Endothelial cell of umbilical vein (primary cell): ENCODE data around the gene SEMA3A. TPM values are rescaled to one million over a fixed set of nuclear protein-coding genes. Genes with fewer than 3 reads are reported as not detected.

Experiments used
- BruUV-seq: library from RNA; stranded (reverse); fragments of 400-500 nt; replicated peaks from 2 replicates; lab custom pipeline; 2021; lab: Mats Ljungman, UMichigan
- CTCF ChIA-PET: fragments of 300-600, 350-600 bp; sonication (Branson Sonifier 250); formaldehyde crosslinking; loops from one replicate; lab custom pipeline; 2021; ENCODE audit warnings: antibody characterized with exemption, inconsistent platforms; lab: Charles Lee
- POLR2A ChIA-PET: fragments of 300-600, 350-600 bp; sonication (Branson Sonifier 250); formaldehyde crosslinking; loops from one replicate; lab custom pipeline; 2021; ENCODE audit warnings: antibody characterized with exemption, inconsistent platforms; lab: Charles Lee
- DNase-seq: peaks from one replicate; pipeline ENCODE4 v3.0.0-alpha.2; 2011; ENCODE audit warnings: low read depth, low spot score
- FAIRE-seq: peaks from 2 replicates; lab custom pipeline; 2011; peaks lifted over from hg19 to GRCh38; lab: Jason Lieb, UNC
- H2AFZ ChIP-seq: 2 replicates; pipeline ENCODE4 v1.6.0; 2012; ENCODE audit warnings: low read depth, low read length, control low read depth, inconsistent platforms
- H3K27ac ChIP-seq: 2 replicates; pipeline ENCODE4 v1.5.1; 2011; ENCODE audit warnings: low read depth, mild to moderate bottlenecking, control low read depth, low read length, moderate library complexity; ENCODE audit not compliant: insufficient read depth
- H3K27me3 ChIP-seq, 2 experiments: 2 replicates each; pipeline versions ENCODE4 v1.6.0 to v1.6.1; 2011; ENCODE audit warnings: low read length in 2 of 2, mixed read lengths in 1 of 2; ENCODE audit not compliant: control insufficient read depth in 2 of 2, insufficient read depth in 2 of 2
- H3K36me3 ChIP-seq, 2 experiments: 2 replicates in 1 of 2; 3 replicates in 1 of 2; pipeline ENCODE4 v1.5.1; 2011; ENCODE audit warnings: low read length in 2 of 2, mild to moderate bottlenecking in 1 of 2, moderate library complexity in 1 of 2; ENCODE audit not compliant: control insufficient read depth in 2 of 2, insufficient read depth in 2 of 2; ENCODE audit errors: extremely low read depth in 1 of 2
- H3K4me1 ChIP-seq: 3 replicates; pipeline ENCODE4 v1.5.1; 2011; ENCODE audit warnings: mild to moderate bottlenecking, low read length; ENCODE audit not compliant: control insufficient read depth, insufficient read depth; ENCODE audit errors: extremely low read depth
- H3K4me2 ChIP-seq: 2 replicates; pipeline ENCODE4 v1.6.1; 2011; ENCODE audit warnings: low read length, control low read depth, mixed read lengths; ENCODE audit not compliant: insufficient read depth
- H3K4me3 ChIP-seq, 3 experiments: fragments of 200-600 bp in 1 of 3; sonication (generic), shearing (Covaris generic) in 1 of 3; replicated peaks in 1 of 3; 2 replicates each; pipeline ENCODE4 v1.5.1; 2011 to 2016; ENCODE audit warnings: control low read depth in 3 of 3, low read length in 3 of 3, mild to moderate bottlenecking in 2 of 3, inconsistent platforms in 1 of 3, low read depth in 1 of 3, moderate library complexity in 1 of 3; ENCODE audit not compliant: insufficient read depth in 1 of 3
- H3K79me2 ChIP-seq: 2 replicates; pipeline ENCODE4 v1.6.0; 2012; ENCODE audit warnings: low read length, inconsistent platforms; ENCODE audit not compliant: control insufficient read depth, insufficient read depth
- H3K9ac ChIP-seq: replicated peaks from 2 replicates; pipeline ENCODE3; 2011; ENCODE audit warnings: low read length, control low read depth; ENCODE audit not compliant: insufficient read depth; ENCODE audit errors: extremely low read depth
- H3K9me1 ChIP-seq: replicated peaks from 3 replicates; pipeline ENCODE4 v1.6.0; 2011; ENCODE audit warnings: mild to moderate bottlenecking, low read length; ENCODE audit not compliant: control insufficient read depth, insufficient read depth; ENCODE audit errors: extremely low read depth
- H3K9me3 ChIP-seq: replicated peaks from 2 replicates; pipeline ENCODE4 v1.5.1; 2012; ENCODE audit warnings: low read length, inconsistent platforms; ENCODE audit not compliant: control insufficient read depth, insufficient read depth
- H4K20me1 ChIP-seq: replicated peaks from 2 replicates; pipeline ENCODE3; 2011; ENCODE audit warnings: mild to moderate bottlenecking, low read length; ENCODE audit not compliant: control insufficient read depth, insufficient read depth; ENCODE audit errors: extremely low read depth
- CTCF ChIP-seq, 2 donors: IDR thresholded peaks; 1 replicate in 1 of 2; 2 replicates in 1 of 2; pipeline ENCODE4 v1.5.1; 2011; ENCODE audit warnings: low read length in 2 of 2, mild to moderate bottlenecking in 2 of 2, moderate library complexity in 2 of 2, control low read depth in 1 of 2, inconsistent platforms in 1 of 2, low read depth in 1 of 2; ENCODE audit not compliant: insufficient read depth in 1 of 2; ENCODE audit errors: extremely low read depth in 1 of 2
- EZH2 ChIP-seq: IDR thresholded peaks from 2 replicates; pipeline ENCODE4 v1.6.1; 2012; ENCODE audit warnings: borderline replicate concordance, low read depth, mild to moderate bottlenecking, moderate library complexity, low read length, inconsistent platforms; ENCODE audit not compliant: severe bottlenecking
- FOS ChIP-seq: IDR thresholded peaks from 2 replicates; pipeline ENCODE4 v1.6.1; 2011; ENCODE audit warnings: mild to moderate bottlenecking, low read length, moderate library complexity, borderline replicate concordance; ENCODE audit not compliant: insufficient read depth
- GATA2 ChIP-seq: IDR thresholded peaks from 2 replicates; pipeline ENCODE4 v1.7.0; 2011; ENCODE audit warnings: low read depth, mild to moderate bottlenecking, moderate library complexity, mixed read lengths, low read length; ENCODE audit not compliant: insufficient read length, insufficient read depth
- JUN ChIP-seq: IDR thresholded peaks from 2 replicates; pipeline ENCODE4 v1.6.1; 2011; ENCODE audit warnings: borderline replicate concordance, low read depth; ENCODE audit not compliant: insufficient read length, insufficient read depth
- MAX ChIP-seq: IDR thresholded peaks from 2 replicates; pipeline ENCODE4 v1.6.1; 2011; ENCODE audit not compliant: insufficient read depth, insufficient read length
- MYC ChIP-seq: IDR thresholded peaks from one replicate; pipeline ENCODE4 v1.6.1; 2011; ENCODE audit warnings: mild to moderate bottlenecking, low read depth, low read length
- POLR2A ChIP-seq: IDR thresholded peaks from 2 replicates; pipeline ENCODE4 v1.6.1; 2012; ENCODE audit warnings: low read depth, mild to moderate bottlenecking, control low read depth, low read length
- POLR2AphosphoS5 ChIP-seq: IDR thresholded peaks from 2 replicates; pipeline ENCODE4 v1.6.1; 2012; ENCODE audit warnings: low read depth, mild to moderate bottlenecking, control low read depth, low read length, moderate library complexity; ENCODE audit not compliant: insufficient read depth
- dilution Hi-C: fragments of 300-500 bp; cut with MboI; formaldehyde crosslinking; loops from one replicate; pipeline ENCODE4 v1.15.0; 2019; ENCODE audit warnings: low sequenced_read_pairs; ENCODE audit not compliant: extremely low pct_ligation_motif_present
- intact Hi-C: fragments of 100-400 bp; cut with micrococcal nuclease; formaldehyde crosslinking; loops from one replicate; pipeline ENCODE4 v1.10.0; 2022
- polyA plus RNA-seq, 4 experiments: library from polyadenylated mRNA; depleted of rRNA in 3 of 4; stranded (reverse) in 3 of 4; unstranded in 1 of 4; fragments of >200 nt; gene quantifications; 2 replicates each; pipeline versions ENCODE4 v1.2.1 to v1.2.3, GENCODE V29; 2011 to 2012; ENCODE audit warnings: missing spikeins in 1 of 4
- total RNA-seq: library from RNA; stranded (reverse); gene quantifications from 2 replicates; pipeline ENCODE4 v1.2.3, GENCODE V29; 2021

Gene SEMA3A
- total and polyA plus RNA-seq, 2 donors (not counting 3 experiments of a cell fraction or from before 2014, with no cell fraction given), result 0.68 to 1.2 TPM

- Histone ChIP-seq H3K9me3 (no peaks in the 10 kb centered on the region), H2AFZ (no peak overlapping the region), H3K79me2 (no peaks in the 10 kb centered on the region), H3K36me3 (no peaks in the 10 kb centered on the region), H3K4me3 (no peak overlapping the region), H3K4me2 (no peak overlapping the region), H3K4me1 (peaks cover 9% of the 10 kb centered on the region), H3K9ac (no peak overlapping the region), H3K27ac (no peak overlapping the region), H3K9me1 (no peaks in the 10 kb centered on the region), H4K20me1 (no peaks in the 10 kb centered on the region), H3K27me3 (no peaks in the 10 kb centered on the region)
- ChIA-PET POLR2A (no interaction called here), CTCF (interaction anchor here (0.9 to 1.2 kb wide), 2 partner anchors 87 to 168 kb away, joined by 3 read pairs; no protein-coding TSS in a partner anchor)
- intact Hi-C loops, result no loop called here
- BruUV-seq, result no TSS peak
- dilution Hi-C loops, result no loop called here
- TF ChIP-seq POLR2A (no peak), MAX (no peak), CTCF (IDR thresholded peaks at IDR 0.05; ENCODE audit: extremely low read depth in 1 of 2, insufficient read depth in 1 of 2, low read depth in 1 of 2, low read length in 2 of 2) (no peak), MYC (no peak), JUN (no peak)
- DNase-seq, result no peak
- no peak for FAIRE-seq
Observed at GRCh38 chr7:84102213-84102612, 92.4 kb downstream of the SEMA3A start.

- intact Hi-C loops, result no loop called here
- H3K9me1 ChIP-seq, result no peaks in the 10 kb centered on the region
- POLR2A ChIA-PET, result no interaction called here
- no peaks in the 10 kb centered on the region for H3K79me2 ChIP-seq
- no peak overlapping the region for H3K4me3 ChIP-seq
- FAIRE-seq, result no peak
- H3K4me1 ChIP-seq, result peaks cover 9% of the 10 kb centered on the region
- no peaks in the 10 kb centered on the region for H3K9me3 ChIP-seq
- no peaks in the 10 kb centered on the region for H4K20me1 ChIP-seq
- CTCF ChIA-PET, result interaction anchor here (1.2 kb wide), 1 partner anchor 167 kb away, joined by 3 read pairs; no protein-coding TSS in a partner anchor
- no peaks in the 10 kb centered on the region for H3K27me3 ChIP-seq
- DNase-seq, result peak; percentile 38
- no peak overlapping the region for H3K27ac ChIP-seq
- H2AFZ ChIP-seq, result no peak overlapping the region
- BruUV-seq, result no TSS peak
- H3K9ac ChIP-seq, result no peak overlapping the region
- no peaks in the 10 kb centered on the region for H3K36me3 ChIP-seq
- dilution Hi-C loops, result no loop called here
- TF ChIP-seq MYC, result no peak
- TF ChIP-seq FOS, result no peak
- no peak for TF ChIP-seq CTCF (IDR thresholded peaks at IDR 0.05; ENCODE audit: extremely low read depth in 1 of 2, insufficient read depth in 1 of 2, low read depth in 1 of 2, low read length in 2 of 2)
- no peak for TF ChIP-seq POLR2AphosphoS5
- TF ChIP-seq EZH2, result no peak
- TF ChIP-seq JUN, result no peak
- TF ChIP-seq POLR2A, result no peak
- TF ChIP-seq GATA2, result no peak
- no peak for TF ChIP-seq MAX
- H3K4me2 ChIP-seq, result no peak overlapping the region
Observed at GRCh38 chr7:84100866-84101265, 93.7 kb downstream of the SEMA3A start.
